Left cardiac atrium (tissue), 4 donors: ENCODE data around the gene NDST3. TPM values are rescaled to one million over a fixed set of nuclear protein-coding genes. Genes with fewer than 3 reads are reported as not detected.
A peak's percentile ranks its signal among the peaks of the same experiment; 100 is the strongest.
"Not testable (repeated sequence)": the region's sequence is repeated elsewhere in the genome, so short reads cannot be mapped to it uniquely, and the experiment has no call there.

Source experiments
- ATAC-seq, 2 donors: fragments of 200-7000 bp; cut with Tn5 transposase; one replicate each; pipeline ENCODE4 v1.9.1; 2020; ENCODE audit warnings: mild to moderate bottlenecking in 2 of 2, moderate library complexity in 2 of 2
- DNase-seq: peaks from one replicate; pipeline ENCODE4 v3.0.0-alpha.2; 2020
- intact Hi-C, 2 donors: fragments of 100-400 bp; cut with DNase I; formaldehyde crosslinking; loops; one replicate each; pipeline versions ENCODE4 v1.14.1 to v1.15.1; 2022 to 2023
- total RNA-seq, 2 donors: library from RNA; stranded (reverse); fragmentation: NEBNext Ultra II Directional; extraction: Animal tissue kit (Norgen Biotek cat#: 25700); gene quantifications; one replicate each; pipeline ENCODE4 v1.2.1, GENCODE V29; 2021
- donor health status: DM: no; HTN: yes; CAD: no.
- donor health status: DM: no; HTN: yes; CAD: no; lungs with severe emphysema.
- donor health status: DM: yes; HTN: yes; CAD: no.
- donor health status: Dilated cardiomyopathy.

Gene NDST3
- total RNA-seq, 2 donors from 2014 or later = not detected

- DNase-seq (no peak), ATAC-seq (no peak)
- intact Hi-C loops = no loop called here
Measured at GRCh38 chr4:118259111-118259510, 224.8 kb downstream of the NDST3 start.

GRCh38 chr4:118260309-118260708 is 226.0 kb downstream of the NDST3 start:
- no peak for ATAC-seq
- no peak for DNase-seq
- intact Hi-C loops = no loop called here

GRCh38 chr4:118264096-118264495 is 229.8 kb downstream of the NDST3 start:
- ATAC-seq = no peak
- no peak for DNase-seq
- intact Hi-C loops = no loop called here

GRCh38 chr4:118265312-118266144 is 231.2 kb downstream of the NDST3 start:
- DNase-seq (peak; percentile 22), ATAC-seq (peak; percentile 47 to 77)
- intact Hi-C loops = no loop called here

GRCh38 chr4:118266145-118266496 is 231.8 kb downstream of the NDST3 start:
- DNase-seq, intact Hi-C loops, ATAC-seq: not testable (repeated sequence)

- intact Hi-C loops = no loop called here
- ATAC-seq = no peak
- no peak for DNase-seq
Measured at GRCh38 chr4:118268780-118269179, 234.5 kb downstream of the NDST3 start.

- ATAC-seq = no peak
- intact Hi-C loops = no loop called here
- DNase-seq = no peak
Measured at GRCh38 chr4:118270492-118270891, 236.2 kb downstream of the NDST3 start.

- ATAC-seq = no peak
- intact Hi-C loops = no loop called here
- no peak for DNase-seq
Measured at GRCh38 chr4:118271788-118272187, 237.5 kb downstream of the NDST3 start.

- intact Hi-C loops = no loop called here
- ATAC-seq = no peak
- DNase-seq = no peak
Measured at GRCh38 chr4:118273642-118274041, 239.4 kb downstream of the NDST3 start.

- intact Hi-C loops = no loop called here
- no peak for DNase-seq
- no peak for ATAC-seq
Measured at GRCh38 chr4:118276580-118276979, 242.3 kb downstream of the NDST3 start.

GRCh38 chr4:118277243-118277642 is 243.0 kb downstream of the NDST3 start:
- intact Hi-C loops = no loop called here
- DNase-seq (no peak), ATAC-seq (no peak)

- ATAC-seq = peak; percentile 99
- DNase-seq = peak; percentile 97
- intact Hi-C loops = no loop called here
Measured at GRCh38 chr4:118278473-118279274, 244.4 kb downstream of the NDST3 start.

GRCh38 chr4:118279328-118279727 is 245.0 kb downstream of the NDST3 start:
- DNase-seq (no peak), ATAC-seq (no peak)
- intact Hi-C loops = no loop called here

- intact Hi-C loops = no loop called here
- no peak for ATAC-seq
- DNase-seq = no peak
Measured at GRCh38 chr4:118279920-118280432, 245.7 kb downstream of the NDST3 start.

- no peak for DNase-seq
- ATAC-seq = peak in 1 of 2 donors; percentile 32
Measured at GRCh38 chr4:118280501-118281218, 246.4 kb downstream of the NDST3 start.

GRCh38 chr4:118281611-118282442 is 247.5 kb downstream of the NDST3 start:
- DNase-seq = peak; percentile 37
- no peak for ATAC-seq
- intact Hi-C loops = no loop called here

More at GRCh38 chr4:118280501-118281218, 246.4 kb downstream of the NDST3 start:
- intact Hi-C loops = no loop called here

GRCh38 chr4:118282692-118283091 is 248.4 kb downstream of the NDST3 start:
- DNase-seq (peak; percentile 22), ATAC-seq (no peak)
- intact Hi-C loops = no loop called here

GRCh38 chr4:118284169-118284568 is 249.9 kb downstream of the NDST3 start:
- ATAC-seq (no peak), DNase-seq (no peak)
- intact Hi-C loops = no loop called here

- ATAC-seq (no peak), DNase-seq (no peak)
- intact Hi-C loops = no loop called here
Measured at GRCh38 chr4:118285931-118286330, 251.6 kb downstream of the NDST3 start.
